HG02642 (cell line): ENCODE measurements around the gene NR3C2.

Experiments
- ATAC-seq: cut with Tn5 transposase; IDR thresholded peaks from one replicate; pipeline ENCODE4 v1.9.1; 2021; ENCODE audit warnings: mild to moderate bottlenecking; ENCODE audit not compliant: unreplicated experiment, poor library complexity

Gene NR3C2

GRCh38 chr4:148229028-148229427 lies 213.2 kb downstream of the NR3C2 start:
- ATAC-seq: no peak

- ATAC-seq: no peak
These were observed 215.1 kb downstream of the NR3C2 start for GRCh38 chr4:148227147-148227546.

DNA sequence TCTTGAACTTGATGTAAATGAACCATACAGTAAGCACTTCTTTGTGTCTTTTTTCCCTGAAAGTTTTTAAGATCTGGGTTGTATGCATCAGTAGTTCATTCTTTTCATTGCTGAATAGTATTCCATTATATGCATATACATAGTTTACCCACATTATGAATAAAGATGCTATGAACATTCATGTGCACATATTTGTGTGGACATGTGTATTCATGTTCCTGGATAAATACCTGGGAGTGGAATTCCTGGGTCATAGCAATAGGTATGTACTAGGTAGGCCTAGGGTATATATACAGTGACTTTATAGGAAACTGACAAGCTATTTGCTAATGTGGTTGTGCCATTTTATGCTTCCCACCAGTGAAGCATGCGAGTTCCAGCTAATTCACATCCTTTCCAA lies 215.9 kb downstream of the NR3C2 start:
- ATAC-seq: no peak

- no peak for ATAC-seq
These were observed 216.6 kb downstream of the NR3C2 start for GRCh38 chr4:148225639-148226038.

- ATAC-seq: no peak
These were observed 217.7 kb downstream of the NR3C2 start for GRCh38 chr4:148224476-148224875.

GRCh38 chr4:148222991-148223660 lies 219.1 kb downstream of the NR3C2 start:
- ATAC-seq: no peak

GRCh38 chr4:148216866-148217814 lies 225.1 kb downstream of the NR3C2 start:
- ATAC-seq: peak; percentile 92

GRCh38 chr4:148216321-148216720 lies 225.9 kb downstream of the NR3C2 start:
- no peak for ATAC-seq

GRCh38 chr4:148215202-148215601 lies 227.0 kb downstream of the NR3C2 start:
- ATAC-seq: no peak

DNA sequence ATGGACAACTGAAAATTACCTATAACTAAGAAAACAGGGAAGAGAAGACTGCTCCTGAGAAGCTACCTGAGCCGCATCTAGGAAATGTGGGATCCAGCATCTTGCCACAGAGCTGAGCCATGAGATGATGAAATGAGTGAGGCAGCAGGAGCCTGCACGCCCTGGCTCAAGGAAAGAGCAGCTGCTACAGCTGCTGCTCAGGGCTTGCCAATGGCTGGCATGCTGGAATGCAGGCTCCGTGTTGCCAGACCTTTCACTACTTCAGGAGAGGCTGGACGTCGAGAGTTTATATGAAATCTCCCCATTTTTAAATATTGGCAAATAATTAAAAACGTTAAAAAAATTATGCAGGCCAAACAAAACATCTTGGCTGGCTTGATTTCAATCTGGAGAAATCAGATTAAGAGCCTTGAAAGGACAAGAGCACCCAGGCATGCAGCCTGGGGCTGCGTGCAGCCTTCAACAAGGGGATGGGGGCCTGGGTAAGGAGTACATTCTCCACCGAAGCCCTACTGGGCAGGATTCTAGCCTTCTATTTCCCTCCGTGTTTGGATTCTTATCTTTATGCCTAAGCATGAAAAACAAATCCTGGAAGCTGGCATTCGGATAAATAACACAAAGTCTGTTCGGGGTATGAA lies 227.6 kb downstream of the NR3C2 start:
- ATAC-seq: no peak

GRCh38 chr4:148211533-148211932 lies 230.7 kb downstream of the NR3C2 start:
- ATAC-seq: no peak

GRCh38 chr4:148210661-148211060 lies 231.6 kb downstream of the NR3C2 start:
- ATAC-seq: no peak

DNA sequence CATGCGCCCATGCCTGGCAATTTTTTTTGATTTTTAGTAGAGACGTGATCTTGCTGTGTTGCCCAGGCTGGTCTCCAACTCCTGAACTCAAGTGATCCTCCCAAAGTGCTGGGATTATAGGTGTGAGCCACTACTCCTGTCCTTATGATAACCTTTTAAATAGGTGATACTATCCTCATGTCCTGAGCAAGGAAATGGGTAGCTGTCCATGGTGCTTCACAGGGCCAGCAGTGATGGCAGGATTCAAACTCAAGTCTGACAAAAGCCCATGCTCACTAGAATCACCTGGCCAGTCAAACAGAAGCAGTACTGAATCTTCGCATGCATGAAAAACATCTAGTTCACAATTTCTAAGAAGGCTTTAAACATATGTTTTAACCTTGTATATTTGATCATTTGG lies 235.1 kb downstream of the NR3C2 start:
- no peak for ATAC-seq

DNA sequence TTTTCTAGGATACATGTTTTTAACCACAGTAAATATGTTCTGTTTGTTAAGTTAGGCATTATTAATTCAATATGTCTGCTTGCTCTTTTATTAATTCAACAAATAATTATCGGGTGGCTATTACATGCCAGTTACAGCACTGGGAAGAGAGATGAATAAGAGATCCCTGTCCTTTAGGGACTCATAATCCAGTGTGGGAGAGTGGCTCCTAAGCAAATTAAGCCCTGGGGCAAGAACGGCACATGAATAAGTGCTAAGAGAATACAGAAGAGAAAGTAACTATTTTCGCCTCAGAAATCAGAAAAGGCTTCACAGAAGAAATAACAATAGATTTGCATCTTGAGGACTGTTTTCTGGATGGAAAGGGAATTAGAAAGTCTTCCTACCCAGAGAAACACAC lies 236.7 kb downstream of the NR3C2 start:
- no peak for ATAC-seq

GRCh38 chr4:148204892-148205291 lies 237.3 kb downstream of the NR3C2 start:
- ATAC-seq: no peak

GRCh38 chr4:148204171-148204570 lies 238.0 kb downstream of the NR3C2 start:
- no peak for ATAC-seq

DNA sequence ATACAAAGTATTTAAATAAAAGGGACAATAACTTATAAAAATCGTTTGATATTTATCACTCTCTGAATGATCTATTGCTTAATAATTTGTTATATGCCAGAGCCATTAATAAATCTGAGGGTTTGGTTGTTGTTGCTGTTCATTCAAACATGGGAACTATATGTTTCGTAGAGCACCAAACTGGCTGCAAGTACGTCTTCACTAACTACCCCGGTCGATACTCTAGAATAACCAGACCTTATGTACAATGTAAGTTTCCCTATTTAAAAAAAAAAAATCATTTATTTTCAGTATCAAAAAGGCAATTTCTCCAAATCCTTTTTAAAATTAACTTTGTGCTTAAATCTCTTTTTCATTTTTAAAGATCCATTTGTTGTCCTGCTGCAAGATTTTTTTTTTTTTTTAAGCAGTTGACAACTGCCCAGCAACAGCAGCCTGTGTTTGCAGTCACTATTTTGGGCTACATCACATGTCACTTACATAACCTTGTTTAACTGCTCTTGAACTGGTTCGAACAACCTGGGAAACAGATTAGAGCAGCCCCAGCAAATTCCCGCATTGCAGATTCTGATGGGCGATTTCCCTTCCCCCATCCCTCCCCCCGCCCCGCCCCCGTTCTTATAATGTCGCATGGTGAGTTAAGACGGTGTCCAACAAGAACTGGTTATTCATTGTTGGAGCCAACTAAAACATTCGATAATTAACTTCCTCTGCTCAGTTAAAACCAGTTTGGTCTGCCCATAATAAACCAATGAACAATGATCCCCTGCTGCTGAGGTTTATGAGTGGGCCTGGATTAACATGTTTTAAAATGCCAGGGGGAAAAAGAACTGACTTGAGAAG lies 238.9 kb downstream of the NR3C2 start:
- ATAC-seq: no peak

DNA sequence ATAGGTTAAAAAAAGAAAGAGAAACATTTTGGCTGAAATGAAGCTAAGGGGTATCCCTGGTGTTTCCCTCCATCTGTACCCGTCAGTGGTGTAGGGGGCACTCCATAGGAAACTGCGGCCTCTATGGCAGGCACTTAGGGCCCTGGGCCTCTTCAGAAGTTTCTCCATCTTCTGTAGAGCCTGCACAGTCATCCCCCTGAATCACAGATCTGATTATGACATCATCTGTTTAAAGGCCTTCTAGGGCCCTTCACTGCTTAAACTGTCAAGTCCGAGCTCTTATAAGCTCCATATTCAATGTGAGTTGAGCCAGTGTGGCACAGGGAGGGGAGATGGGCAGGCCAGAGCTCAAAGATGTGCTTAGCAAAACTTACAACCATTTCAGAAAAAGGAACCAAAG lies 241.3 kb downstream of the NR3C2 start:
- no peak for ATAC-seq

- ATAC-seq: no peak
These were observed 246.1 kb downstream of the NR3C2 start for GRCh38 chr4:148196164-148196563.

DNA sequence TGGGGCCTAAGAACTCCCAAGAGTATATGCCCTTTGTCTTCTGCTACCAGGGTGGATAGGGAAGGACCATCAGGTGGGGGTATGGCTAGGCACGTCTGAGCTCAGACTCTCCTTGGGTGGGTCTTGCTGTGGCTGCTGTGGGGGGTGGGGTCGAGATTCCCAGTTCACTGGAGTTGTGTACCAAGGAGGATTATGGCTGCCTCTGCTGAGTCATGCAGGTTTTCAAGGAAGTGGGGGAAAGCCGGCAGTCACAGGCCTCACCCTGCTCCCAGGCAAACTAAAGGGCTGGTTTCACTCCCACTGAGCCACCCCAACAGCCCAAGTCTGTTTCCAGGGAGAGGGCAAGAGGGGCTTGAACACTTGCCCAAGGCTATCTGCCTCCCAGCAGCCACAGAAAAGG lies 249.7 kb downstream of the NR3C2 start:
- ATAC-seq: no peak
